ENCODE measurements around the gene MOBP.
"Not testable (repeated sequence)": the region's sequence is repeated elsewhere in the genome, so short reads cannot be mapped to it uniquely, and the experiment has no call there.

MOBP gene

GRCh38 chr3:39448506-39449233 is 18.8 kb upstream of the MOBP start:
- DNase-seq: no peak

- DNase-seq: no peak
Measured at GRCh38 chr3:39449796-39450195, 17.7 kb upstream of the MOBP start.

GRCh38 chr3:39453134-39453533 is 14.3 kb upstream of the MOBP start:
- DNase-seq: no peak

GRCh38 chr3:39453872-39454271 is 13.6 kb upstream of the MOBP start:
- not testable (repeated sequence) for DNase-seq

- no peak for DNase-seq
Measured at GRCh38 chr3:39454591-39455217, 12.8 kb upstream of the MOBP start.

- DNase-seq: no peak
Measured at GRCh38 chr3:39456159-39456558, 11.3 kb upstream of the MOBP start.

- no peak for DNase-seq
Measured at GRCh38 chr3:39457361-39457760, 10.1 kb upstream of the MOBP start.

GRCh38 chr3:39458579-39458978 is 8.9 kb upstream of the MOBP start:
- not testable (repeated sequence) for DNase-seq

GRCh38 chr3:39460677-39461076 is 6.8 kb upstream of the MOBP start:
- peak in 44 of 56 donors; percentile 5 to 87 (median 54) for DNase-seq

GRCh38 chr3:39463269-39463668 is 4.2 kb upstream of the MOBP start:
- no peak for DNase-seq

- DNase-seq: peak in 1 of 56 donors; percentile 34
Measured at GRCh38 chr3:39466988-39467387, 492 bp upstream of the MOBP start.

- DNase-seq: peak in 1 of 56 donors; percentile 37
Measured at GRCh38 chr3:39468108-39468436, 592 bp downstream of the MOBP start.

- DNase-seq: no peak
Measured at GRCh38 chr3:39469258-39469657, 1.8 kb downstream of the MOBP start.

- DNase-seq: peak in 4 of 56 donors; percentile 15 to 43 (median 30)
Measured at GRCh38 chr3:39469945-39470344, 2.5 kb downstream of the MOBP start.

- no peak for DNase-seq
Measured at GRCh38 chr3:39471652-39472051, 4.2 kb downstream of the MOBP start.

GRCh38 chr3:39473452-39474125 is 6.1 kb downstream of the MOBP start:
- no peak for DNase-seq

- DNase-seq: no peak
Measured at GRCh38 chr3:39474126-39474515, 6.6 kb downstream of the MOBP start.

GRCh38 chr3:39476783-39477182 is 9.3 kb downstream of the MOBP start:
- DNase-seq: no peak

GRCh38 chr3:39478226-39478625 is 10.7 kb downstream of the MOBP start:
- DNase-seq: no peak

GRCh38 chr3:39479701-39480414 is 12.4 kb downstream of the MOBP start:
- no peak for DNase-seq

GRCh38 chr3:39485547-39485946 is 18.1 kb downstream of the MOBP start:
- peak in 8 of 56 donors; percentile 14 to 61 (median 26) for DNase-seq

GRCh38 chr3:39491014-39491413 is 23.5 kb downstream of the MOBP start:
- DNase-seq: no peak

Data from amygdala (tissue), 56 donors.